Testis (tissue), 2 donors: Measurements from ENCODE around the gene ALG12.

Experiments used
- POLR2A ChIP-seq: fragments of 450-650 bp; IDR thresholded peaks from one replicate; pipeline ENCODE4 v1.6.1; 2017; ENCODE audit warnings: antibody characterized with exemption, mild to moderate bottlenecking, moderate library complexity
- TF ChIP-seq, protein P1 (sequence below), 3 experiments: fragments of 450-650 bp in 2 of 3; fragments of 200-600 bp in 1 of 3; sonication (generic) in 1 of 3; IDR thresholded peaks; one replicate each; pipeline ENCODE4 v1.5.1; 2016 to 2019; ENCODE audit warnings: antibody characterized with exemption in 3 of 3, mild to moderate bottlenecking in 2 of 3, moderate library complexity in 1 of 3

DNA sequence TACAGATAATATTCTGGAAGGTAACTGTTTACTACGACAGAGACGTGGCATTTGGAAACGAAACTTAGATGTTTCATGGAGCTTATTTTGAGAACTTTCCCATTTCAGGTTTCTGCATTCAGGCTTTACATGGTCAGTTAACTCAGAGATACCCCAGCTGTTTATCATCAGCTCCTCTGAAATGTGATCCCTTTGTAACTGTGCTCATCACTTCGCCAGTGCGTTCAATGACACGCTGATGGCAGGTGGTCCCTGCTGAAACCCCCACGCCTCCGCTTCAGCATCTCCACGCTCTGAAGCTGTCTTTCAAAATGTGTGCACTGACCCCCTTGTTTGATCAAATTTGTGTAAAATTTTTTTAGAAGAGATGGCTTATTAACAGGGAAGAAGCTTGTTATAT is 30.5 kb downstream of the ALG12 start:
- TF ChIP-seq, protein P1, sequence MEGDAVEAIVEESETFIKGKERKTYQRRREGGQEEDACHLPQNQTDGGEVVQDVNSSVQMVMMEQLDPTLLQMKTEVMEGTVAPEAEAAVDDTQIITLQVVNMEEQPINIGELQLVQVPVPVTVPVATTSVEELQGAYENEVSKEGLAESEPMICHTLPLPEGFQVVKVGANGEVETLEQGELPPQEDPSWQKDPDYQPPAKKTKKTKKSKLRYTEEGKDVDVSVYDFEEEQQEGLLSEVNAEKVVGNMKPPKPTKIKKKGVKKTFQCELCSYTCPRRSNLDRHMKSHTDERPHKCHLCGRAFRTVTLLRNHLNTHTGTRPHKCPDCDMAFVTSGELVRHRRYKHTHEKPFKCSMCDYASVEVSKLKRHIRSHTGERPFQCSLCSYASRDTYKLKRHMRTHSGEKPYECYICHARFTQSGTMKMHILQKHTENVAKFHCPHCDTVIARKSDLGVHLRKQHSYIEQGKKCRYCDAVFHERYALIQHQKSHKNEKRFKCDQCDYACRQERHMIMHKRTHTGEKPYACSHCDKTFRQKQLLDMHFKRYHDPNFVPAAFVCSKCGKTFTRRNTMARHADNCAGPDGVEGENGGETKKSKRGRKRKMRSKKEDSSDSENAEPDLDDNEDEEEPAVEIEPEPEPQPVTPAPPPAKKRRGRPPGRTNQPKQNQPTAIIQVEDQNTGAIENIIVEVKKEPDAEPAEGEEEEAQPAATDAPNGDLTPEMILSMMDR (IDR thresholded peaks at IDR 0.05): no peak
- TF ChIP-seq POLR2A: no peak
